Measurements from ENCODE around the gene ZNF862. TPM values are rescaled to one million over a fixed set of nuclear protein-coding genes. Genes with fewer than 3 reads are reported as not detected.

Gene ZNF862
- total and polyA plus RNA-seq, 2 experiments from 2014 or later: 8.9 to 22.6 TPM

DNA sequence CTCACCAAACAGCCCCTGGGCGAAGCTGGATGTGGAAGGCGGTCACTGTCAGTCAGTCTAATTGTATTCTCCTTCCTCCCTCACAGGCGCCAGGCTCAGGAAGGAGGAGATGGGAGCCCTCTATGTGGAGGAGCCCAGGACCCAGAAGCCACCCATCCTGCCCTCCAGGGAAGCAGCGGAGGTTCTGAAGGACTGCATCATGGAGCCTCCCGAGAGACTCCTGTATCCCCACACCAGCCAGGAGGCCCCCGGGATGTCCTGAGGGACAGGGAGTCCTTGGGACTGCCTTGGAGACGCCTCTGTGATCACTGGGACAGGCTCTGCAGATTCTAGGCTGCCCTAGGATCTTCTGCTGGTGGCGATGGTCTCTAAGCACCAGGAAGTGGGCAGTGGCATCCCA, 25.8 kb downstream of the ZNF862 start:
- Histone ChIP-seq H3K9me3 (ENCODE audit: low read depth) (no peaks in the 10 kb centered on the region), H3K4me3 (no peak overlapping the region), H3K27me3 (no peaks in the 10 kb centered on the region), H3K36me3 (no peaks in the 10 kb centered on the region), H3K4me1 (ENCODE audit: low read depth) (no peaks in the 10 kb centered on the region), H3K27ac (no peak overlapping the region)
- no peak for DNase-seq (ENCODE audit: low read depth in 1 of 2, low spot score in 1 of 2)
- TF ChIP-seq, protein P1, sequence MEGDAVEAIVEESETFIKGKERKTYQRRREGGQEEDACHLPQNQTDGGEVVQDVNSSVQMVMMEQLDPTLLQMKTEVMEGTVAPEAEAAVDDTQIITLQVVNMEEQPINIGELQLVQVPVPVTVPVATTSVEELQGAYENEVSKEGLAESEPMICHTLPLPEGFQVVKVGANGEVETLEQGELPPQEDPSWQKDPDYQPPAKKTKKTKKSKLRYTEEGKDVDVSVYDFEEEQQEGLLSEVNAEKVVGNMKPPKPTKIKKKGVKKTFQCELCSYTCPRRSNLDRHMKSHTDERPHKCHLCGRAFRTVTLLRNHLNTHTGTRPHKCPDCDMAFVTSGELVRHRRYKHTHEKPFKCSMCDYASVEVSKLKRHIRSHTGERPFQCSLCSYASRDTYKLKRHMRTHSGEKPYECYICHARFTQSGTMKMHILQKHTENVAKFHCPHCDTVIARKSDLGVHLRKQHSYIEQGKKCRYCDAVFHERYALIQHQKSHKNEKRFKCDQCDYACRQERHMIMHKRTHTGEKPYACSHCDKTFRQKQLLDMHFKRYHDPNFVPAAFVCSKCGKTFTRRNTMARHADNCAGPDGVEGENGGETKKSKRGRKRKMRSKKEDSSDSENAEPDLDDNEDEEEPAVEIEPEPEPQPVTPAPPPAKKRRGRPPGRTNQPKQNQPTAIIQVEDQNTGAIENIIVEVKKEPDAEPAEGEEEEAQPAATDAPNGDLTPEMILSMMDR (IDR thresholded peaks at IDR 0.05; ENCODE audit: low read depth, low read length): no peak

DNA sequence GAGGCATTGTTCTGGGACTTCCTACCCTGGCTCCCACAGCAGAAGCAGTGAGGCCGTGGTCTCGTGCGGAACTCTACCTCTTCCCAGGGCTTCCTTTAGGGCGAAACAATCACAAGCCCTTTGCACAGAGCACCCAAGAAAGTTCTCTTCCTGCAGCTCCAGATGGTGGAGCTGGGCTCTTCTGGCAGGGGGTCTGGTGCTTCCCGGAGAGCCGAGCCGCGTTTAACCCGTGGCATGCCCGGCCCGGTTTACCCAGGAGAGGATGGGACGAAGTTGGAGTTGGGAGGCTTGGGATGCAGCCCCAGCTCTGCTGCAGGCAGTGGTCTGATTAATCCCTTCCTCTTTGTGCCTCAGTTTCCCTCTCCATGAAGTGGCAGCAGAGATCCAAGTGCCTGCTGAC, 26.6 kb downstream of the ZNF862 start:
- Histone ChIP-seq H3K27me3 (no peaks in the 10 kb centered on the region), H3K36me3 (no peaks in the 10 kb centered on the region), H3K4me3 (no peak overlapping the region), H3K4me1 (ENCODE audit: low read depth) (no peaks in the 10 kb centered on the region), H3K9me3 (ENCODE audit: low read depth) (no peaks in the 10 kb centered on the region), H3K27ac (no peak overlapping the region)
- TF ChIP-seq, protein P1 (IDR thresholded peaks at IDR 0.05; ENCODE audit: low read depth, low read length): no peak
- no peak for DNase-seq (ENCODE audit: low read depth in 1 of 2, low spot score in 1 of 2)

DNA sequence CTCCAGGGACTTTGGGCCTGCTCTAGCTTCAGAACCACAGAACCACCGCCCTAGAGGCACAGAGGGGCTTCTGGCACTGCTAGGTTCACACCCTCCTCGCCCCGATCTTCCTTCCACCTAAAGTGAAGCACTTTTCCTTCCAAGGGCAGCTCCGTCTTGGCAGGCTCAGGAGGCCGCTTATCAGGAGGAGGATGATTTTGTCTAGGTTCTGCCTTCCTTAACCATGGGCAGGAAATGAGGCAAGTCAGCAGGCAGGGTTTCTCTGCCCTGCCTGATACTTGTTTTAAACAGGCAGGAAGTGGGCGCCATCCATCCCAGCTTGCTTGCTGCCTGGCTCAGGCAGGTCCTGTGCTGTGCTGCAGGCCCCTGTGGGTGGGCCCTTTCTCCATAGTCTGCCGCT, 27.3 kb downstream of the ZNF862 start:
- H3K36me3 ChIP-seq: no peaks in the 10 kb centered on the region
- TF ChIP-seq, protein P1 (IDR thresholded peaks at IDR 0.05; ENCODE audit: low read depth, low read length): no peak
- no peak overlapping the region for H3K4me3 ChIP-seq
- H3K27ac ChIP-seq: no peak overlapping the region
- H3K4me1 ChIP-seq (ENCODE audit: low read depth): no peaks in the 10 kb centered on the region
- DNase-seq (ENCODE audit: low read depth in 1 of 2, low spot score in 1 of 2): peak in 1 of 2 donors; percentile 65
- no peaks in the 10 kb centered on the region for H3K27me3 ChIP-seq
- no peaks in the 10 kb centered on the region for H3K9me3 ChIP-seq (ENCODE audit: low read depth)

DNA sequence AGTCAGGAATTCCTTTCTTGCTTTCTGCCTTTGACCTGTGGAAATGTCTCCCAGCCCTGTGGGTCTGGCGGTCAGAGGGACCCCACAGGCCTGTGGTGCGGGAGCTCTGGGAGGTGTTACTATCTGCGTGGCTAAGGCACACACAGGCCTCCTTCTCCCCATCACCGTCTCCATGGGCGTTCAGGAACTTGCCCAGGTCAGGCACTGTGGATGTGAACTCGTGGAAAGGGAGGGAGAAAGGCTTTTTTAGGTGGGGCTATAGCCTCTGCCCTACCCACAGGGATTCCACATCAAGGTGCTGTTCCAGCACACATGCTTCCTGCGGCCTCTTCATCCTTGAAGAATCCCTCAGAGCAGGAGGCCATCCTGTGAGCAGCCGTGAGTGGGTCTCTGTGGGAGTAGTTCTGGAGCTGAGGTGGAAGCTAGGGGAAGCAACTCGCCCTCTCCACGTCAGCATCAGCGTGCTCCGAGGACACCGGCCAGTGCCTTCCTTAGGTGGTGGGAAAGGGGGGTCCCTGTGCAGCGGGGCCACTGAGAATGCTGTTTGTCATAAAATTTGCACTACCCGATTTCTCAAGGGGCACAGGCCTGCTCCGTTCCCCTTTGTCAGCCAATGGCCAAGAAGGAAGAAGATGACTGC, 28.1 kb downstream of the ZNF862 start:
- no peak for DNase-seq (ENCODE audit: low read depth in 1 of 2, low spot score in 1 of 2)
- Histone ChIP-seq H3K4me1 (ENCODE audit: low read depth) (no peaks in the 10 kb centered on the region), H3K36me3 (no peaks in the 10 kb centered on the region), H3K27ac (no peak overlapping the region), H3K9me3 (ENCODE audit: low read depth) (no peaks in the 10 kb centered on the region), H3K27me3 (no peaks in the 10 kb centered on the region), H3K4me3 (no peak overlapping the region)
- TF ChIP-seq, protein P1 (IDR thresholded peaks at IDR 0.05; ENCODE audit: low read depth, low read length): no peak

DNA sequence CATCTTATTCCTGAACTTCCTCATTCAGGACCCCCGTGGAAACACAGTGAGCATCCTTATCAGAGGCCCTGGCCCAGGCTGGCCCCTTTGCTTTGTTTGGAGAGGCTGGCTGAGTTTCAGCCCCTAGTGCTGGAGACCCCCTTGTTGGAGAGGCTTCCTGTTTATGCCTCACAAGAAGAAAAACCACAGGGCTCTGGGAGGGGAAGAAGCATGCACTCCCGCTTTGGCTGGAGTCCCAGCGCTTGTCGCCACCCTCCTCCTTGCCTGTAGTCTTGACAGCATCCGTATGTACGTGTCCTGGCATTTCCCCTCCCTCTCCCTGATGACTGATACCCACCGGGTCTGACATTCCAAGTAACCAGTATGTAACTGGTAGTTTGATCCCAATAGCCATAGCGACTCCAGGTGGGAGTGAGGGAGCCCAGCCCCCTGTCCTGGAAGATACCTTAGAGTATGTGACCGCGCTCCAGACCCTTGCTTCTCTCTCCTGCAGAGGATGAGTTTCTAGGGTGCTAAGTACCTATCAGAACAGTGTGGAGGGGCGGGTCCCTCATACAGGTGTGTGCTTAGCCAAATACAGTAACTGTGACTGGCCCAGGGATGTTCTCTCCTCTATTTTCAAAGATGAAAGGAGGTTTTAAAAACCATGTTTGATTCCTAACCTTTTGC, 28.7 kb downstream of the ZNF862 start:
- Histone ChIP-seq H3K27ac (no peak overlapping the region), H3K36me3 (no peaks in the 10 kb centered on the region), H3K9me3 (ENCODE audit: low read depth) (no peaks in the 10 kb centered on the region), H3K27me3 (no peaks in the 10 kb centered on the region), H3K4me1 (ENCODE audit: low read depth) (no peaks in the 10 kb centered on the region), H3K4me3 (no peak overlapping the region)
- TF ChIP-seq, protein P1 (IDR thresholded peaks at IDR 0.05; ENCODE audit: low read depth, low read length): no peak
- peak in 1 of 2 donors; percentile 93 for DNase-seq (ENCODE audit: low read depth in 1 of 2, low spot score in 1 of 2)

Measured in cardiac muscle cell (in vitro differentiated cells and primary cell).